GM21786 (cell line): Measurements from ENCODE around the gene CCNT2.
"Not testable (repeated sequence)": the region's sequence is repeated elsewhere in the genome, so short reads cannot be mapped to it uniquely, and the experiment has no call there.

Source experiments
- ATAC-seq: cut with Tn5 transposase; IDR thresholded peaks from one replicate; pipeline ENCODE4 v1.9.1; 2021; ENCODE audit not compliant: unreplicated experiment

The CCNT2 gene

DNA sequence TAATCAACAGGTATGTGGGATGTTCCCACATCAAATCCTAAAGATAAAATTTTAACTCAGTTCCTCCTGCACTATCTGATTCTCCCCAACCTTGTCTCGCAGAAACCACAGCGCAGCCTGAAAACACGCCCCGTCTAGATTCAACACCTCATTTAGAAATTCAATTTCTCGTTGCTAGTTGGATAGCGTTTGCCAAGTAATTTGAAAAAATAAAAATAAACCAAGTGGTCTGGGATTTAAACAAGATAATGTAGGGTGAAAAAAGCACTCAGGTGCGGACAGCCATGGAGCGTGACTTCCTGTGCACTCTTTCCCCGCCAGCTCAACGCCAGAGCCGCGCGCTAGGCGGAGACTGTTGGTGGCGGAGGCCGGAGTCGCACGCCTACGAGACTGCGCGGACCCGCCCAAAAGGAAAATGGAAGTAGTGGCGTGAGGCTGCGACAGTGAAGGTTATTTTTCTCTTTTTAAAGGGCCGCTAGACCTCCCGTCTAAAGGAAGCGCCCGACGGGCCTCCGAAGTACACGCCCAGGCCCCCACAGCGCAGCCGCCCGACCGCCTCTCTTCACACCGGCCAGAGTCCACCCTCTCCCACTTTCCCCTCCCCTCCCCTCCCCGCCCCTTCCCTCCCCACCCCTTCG, 615 bp upstream of the CCNT2 start:
- ATAC-seq: peak; percentile 78

DNA sequence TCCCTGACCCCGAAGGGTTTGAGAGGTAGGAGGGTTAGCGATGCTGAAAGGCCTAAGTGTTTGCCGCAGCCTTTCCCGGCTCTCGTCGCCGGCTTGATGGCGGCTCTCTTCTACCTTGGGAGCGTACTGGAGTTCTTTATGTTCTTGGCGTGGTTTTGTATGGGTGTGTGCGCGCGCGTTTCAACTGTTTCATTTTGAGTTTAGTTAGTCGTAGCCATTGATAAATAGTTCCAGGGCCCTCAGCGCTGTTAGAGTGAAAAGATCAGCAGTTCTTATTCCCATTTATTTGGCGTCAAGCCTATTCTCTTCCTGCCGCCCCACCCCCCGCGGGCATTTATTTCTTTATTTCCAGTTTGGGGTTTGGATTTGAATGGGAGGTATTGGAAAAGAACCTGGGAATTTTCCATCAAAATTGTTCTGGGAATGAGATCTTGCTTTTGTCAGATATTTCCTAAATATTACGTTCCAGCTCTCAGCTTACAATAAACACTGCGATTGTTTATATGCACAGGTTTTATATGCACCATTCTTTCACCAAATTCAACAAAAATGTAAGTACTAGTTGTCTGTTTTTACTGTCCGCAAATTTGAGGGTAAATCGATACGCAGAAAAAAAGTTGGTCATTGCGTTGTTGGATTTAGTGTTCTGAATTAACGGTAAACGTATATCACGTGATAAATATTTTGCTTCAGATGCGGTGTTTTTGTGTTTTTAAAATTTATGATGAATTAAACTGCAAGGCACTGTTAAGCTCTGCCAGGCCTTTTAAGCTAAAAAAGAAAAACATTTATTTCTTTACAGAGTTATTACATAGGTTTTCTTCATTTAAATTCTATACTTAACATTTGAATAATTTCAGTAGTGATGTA, 954 bp downstream of the CCNT2 start:
- no peak for ATAC-seq

DNA sequence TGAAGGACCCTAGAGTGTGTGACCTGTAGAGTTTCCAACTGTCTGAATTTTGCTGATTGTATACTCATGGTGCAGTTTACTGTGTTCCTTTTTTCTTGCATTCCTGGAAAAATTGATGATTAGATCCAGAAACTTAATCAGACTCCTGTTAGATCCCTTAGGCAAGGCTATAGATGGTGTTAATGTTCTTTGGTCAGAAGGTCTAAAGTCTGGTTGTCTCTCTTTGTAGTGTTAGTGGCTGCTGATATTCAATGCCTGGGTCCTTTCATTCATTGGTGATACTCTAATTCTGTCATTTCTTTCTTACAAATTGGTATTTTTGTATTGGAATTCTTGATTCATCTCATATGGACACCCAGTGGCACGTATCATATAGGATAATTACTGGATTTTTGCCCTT, 6.3 kb downstream of the CCNT2 start:
- ATAC-seq: no peak

DNA sequence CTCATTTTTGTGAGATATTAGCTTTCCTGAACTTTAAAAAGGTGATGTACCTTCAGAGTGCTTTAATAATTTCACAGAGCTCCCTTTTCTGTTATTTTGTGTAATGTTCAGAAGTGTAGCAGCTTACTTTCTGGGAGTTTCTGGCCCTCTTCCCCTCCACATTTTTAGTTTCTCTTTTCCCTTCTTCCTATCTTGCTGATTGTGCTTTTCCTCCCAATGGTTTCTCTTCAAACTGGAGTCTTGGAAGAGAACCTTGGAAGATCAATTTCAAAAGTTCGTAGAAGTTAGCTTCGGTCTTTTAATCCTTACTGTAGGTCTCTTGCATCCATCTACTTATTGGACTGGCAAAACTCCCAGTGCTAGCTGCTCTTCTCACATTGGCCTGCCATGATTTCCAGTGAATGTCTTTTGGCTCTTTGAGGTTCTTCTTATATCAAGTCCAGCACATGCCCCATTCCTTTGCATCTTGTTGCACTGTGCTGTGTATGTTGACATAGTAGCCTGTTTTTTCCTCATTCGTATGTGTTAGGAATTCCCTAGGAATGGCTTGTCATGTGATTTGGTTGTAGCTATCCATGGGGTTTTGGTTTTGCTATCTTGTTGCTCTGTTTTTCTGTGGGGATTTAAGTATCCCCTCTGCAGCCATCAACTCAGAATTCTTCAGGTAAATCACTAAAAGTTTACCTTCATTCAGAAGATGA, 7.8 kb downstream of the CCNT2 start:
- no peak for ATAC-seq

DNA sequence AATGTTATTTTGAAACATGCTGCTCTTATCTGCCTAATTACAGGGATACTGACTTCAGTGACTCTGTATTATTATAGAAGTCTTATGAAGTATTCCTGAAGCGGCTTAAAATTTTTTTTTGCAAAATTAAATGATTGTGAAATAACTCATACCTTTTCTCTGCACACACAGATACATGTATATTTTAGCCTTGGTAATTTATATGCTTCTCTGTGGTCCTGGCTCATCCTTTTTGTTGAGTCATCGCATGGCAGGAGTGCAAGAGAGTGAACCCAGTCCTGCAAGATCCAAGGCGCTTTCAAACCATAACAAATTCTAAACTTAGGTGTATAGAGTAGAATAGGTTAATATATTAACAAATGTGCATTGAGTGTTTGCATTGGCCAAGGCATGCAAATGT, 8.6 kb downstream of the CCNT2 start:
- ATAC-seq: no peak

DNA sequence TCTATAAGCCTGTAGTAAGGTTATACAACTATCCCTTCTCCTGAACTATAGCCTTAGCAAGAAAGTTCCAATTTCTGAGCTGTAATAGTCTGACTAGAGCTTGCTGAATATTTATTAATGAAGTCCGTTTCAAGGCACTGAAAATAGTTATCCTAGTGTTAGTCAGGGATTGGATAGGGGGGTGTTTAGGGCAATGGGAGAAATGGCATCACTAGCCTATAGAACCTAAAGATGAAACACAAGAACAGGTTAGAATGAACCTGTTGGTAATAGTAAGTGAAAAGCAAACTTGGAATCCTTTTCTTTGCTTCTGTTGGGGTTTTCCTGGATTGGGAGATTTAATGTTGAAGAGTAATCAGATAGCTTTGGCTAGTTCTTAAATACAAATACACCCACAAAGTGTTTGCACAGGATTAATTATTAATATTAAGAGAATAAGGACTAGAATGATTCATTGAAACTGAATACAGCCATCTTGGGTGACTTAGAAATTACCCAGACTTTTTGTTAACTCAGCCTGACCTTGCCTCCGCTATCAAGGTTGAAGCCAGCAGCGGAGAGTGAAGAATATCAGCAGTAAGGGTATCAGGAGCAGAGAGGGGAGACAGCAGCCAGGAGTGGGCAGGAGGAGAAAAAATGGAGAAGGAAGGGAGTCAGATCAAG, 14.4 kb downstream of the CCNT2 start:
- ATAC-seq: no peak

DNA sequence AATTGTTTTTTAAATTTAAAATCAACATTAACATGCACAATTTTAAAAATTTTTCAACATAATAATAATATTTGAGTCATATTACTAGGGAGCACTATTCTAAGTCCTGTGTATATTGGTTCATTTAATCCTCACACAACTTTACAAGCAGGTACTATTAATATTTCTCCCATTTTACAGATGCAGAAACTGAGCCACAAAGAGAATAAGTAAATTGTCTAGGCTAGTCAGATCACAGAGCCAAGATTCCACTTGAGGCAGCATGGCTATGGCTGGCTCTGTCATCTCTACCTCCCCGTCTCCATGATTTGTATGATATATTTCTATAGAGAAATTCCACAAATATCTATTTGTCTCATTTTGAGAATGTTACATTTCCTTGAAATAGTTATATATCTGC, 15.1 kb downstream of the CCNT2 start:
- no peak for ATAC-seq

DNA sequence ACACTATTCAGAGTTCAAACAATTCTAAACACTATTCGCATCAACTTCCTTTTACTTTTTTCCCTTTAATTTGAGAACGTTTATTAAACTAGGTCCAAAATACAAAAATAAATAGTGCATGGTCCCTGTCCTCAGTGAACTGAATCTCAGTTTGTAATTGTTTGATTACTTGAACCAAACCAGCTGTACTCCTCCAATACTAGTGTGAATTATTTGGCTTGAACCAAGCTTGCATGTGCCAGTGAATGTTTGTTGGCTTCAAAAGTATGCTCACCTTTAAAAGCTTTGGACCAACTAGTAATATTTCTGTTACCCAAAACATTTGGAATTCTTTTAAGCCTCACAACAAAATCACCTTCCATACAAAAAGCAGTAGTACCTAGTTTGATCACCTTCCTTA, 15.5 kb downstream of the CCNT2 start:
- ATAC-seq: no peak

DNA sequence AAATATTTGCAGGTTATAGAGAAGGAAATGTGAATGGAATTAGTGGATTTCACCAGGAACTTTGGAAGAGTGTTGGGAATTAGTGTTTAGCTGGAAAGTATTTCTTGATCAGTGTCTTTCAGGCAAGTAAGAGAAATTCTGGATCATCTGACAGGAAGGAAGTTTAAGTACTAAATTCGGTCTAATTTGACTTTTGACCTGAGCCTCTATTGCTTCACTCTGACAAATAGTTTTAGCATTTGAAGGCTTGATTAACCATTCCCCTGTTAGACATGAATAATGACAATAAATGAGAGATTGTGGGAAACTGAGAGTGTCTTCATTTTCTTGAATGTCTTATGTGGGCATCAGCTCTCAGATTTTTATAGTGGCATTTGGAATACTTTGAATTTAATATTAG, 16.0 kb downstream of the CCNT2 start:
- no peak for ATAC-seq

DNA sequence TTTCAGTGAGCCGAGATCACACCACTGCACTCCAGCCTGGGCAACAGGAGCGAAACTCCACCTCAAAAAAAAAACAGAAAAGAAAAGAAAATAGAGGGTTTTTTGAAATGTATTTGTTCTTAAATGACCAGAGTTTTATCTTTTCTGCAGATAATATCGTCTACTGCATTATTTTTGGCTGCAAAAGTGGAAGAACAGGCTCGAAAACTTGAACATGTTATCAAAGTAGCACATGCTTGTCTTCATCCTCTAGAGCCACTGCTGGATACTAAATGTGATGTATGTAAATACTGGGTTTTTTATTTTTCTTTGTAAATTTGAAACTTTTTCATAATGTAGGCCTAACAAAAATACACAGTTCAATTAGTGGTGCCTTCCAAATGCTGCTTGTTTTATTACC, 18.1 kb downstream of the CCNT2 start:
- ATAC-seq: no peak

DNA sequence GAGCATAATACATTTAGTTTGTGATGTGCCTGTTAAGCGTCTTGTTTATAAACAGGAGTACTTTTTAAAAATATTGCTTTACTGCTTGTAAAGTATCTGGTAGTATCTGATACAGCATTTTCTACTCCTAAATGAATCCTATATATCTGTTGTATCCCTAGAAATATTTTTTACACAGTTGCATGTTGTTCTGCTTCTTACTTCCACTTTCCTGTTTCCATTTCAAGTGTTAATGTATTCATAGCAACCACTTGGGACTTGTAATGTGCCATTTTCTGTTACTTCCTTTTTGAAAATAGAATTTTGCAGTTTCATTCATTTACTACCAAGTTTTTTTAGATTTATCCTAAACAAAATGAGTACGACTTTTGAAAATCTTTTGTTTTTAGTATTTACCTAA, 24.9 kb downstream of the CCNT2 start:
- peak; percentile 92 for ATAC-seq

DNA sequence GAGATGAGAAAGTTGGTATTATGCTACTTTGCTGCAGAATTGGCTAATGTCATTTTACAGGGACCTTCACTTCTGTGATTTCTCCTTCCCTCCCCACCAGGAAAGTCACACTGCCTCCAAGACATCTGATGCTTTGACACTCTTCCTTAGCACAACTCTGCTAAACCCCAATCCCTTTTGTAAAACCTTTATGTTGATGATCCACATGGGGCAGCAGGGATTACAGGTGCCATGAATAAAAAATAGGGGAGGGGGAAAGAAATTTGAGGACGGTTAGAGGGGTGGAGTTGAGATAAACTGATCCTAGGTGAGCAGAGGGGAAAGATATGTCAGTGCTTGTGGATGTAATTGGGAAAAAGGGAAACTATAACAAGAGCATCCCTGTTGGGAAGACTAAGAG, 26.4 kb downstream of the CCNT2 start:
- ATAC-seq: no peak

DNA sequence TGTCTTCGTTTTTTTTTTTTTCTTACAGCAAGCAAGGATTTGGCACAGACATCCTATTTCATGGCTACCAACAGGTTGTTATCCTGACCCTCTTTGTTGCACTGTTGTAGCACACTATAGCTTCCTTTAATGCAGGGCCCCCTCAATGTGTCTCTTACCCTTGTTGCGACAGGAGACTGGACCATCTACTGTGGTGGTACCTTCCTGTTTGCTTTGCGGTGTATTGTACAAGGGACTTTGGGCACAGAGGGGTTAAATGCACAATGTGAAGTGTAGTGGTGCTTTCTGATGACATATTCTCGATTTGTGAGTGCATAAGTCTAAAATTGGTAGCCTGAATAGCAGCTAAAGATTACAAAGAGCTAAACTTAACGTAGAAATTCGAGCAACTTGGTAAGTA, 27.5 kb downstream of the CCNT2 start:
- no peak for ATAC-seq

DNA sequence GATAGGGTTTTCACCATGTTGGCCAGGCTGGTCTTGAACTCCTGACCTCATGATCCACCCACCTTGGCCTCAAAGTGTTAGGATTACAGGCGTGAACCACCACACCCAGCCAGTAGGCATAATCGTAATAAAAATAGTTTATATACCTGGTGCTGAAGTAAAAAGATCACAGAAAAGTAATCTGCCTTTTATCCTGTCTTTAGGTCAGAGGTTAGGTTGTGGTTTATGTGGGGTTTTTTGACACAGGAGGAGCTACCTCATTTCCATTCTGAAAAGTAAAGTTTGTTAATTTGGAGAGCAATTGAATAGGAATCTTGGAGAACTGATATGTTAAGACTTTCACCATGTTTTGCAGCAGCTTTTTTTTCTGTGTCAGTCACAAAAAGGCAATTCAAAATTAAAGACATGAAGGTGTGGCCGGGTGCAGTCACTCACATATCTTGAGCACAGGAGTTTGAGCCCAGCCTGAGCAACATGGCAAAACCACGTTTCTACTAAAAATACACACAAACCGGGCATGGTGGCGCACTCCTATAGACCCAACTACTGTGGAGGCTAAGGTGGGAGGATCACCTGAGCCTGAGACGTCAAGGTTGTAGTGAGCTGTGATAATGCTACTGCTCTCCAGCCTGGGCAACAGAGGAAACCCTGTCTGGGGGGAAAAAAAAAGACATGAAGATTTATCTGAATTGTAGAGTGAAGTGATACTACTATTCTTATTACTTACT, 31.5 kb downstream of the CCNT2 start:
- no peak for ATAC-seq

DNA sequence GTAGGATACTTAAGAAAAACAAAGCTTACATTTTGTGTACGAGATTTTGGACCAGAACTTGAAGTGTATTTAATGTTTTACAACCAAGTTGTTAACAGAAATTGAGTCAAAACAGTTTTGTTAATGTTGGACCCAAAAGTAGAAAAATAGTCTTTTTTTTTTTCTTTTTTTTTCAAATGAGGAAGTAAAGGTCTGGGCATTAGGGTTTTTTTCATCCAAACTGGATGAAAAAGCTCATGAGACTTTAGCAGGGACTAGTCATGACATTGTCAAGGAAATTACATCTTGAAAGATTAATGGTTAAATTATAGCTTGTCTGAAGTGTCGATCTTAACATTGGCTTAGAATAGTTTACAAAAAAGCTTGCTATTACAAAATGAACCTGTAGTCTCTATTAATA, 32.3 kb downstream of the CCNT2 start:
- ATAC-seq: no peak

DNA sequence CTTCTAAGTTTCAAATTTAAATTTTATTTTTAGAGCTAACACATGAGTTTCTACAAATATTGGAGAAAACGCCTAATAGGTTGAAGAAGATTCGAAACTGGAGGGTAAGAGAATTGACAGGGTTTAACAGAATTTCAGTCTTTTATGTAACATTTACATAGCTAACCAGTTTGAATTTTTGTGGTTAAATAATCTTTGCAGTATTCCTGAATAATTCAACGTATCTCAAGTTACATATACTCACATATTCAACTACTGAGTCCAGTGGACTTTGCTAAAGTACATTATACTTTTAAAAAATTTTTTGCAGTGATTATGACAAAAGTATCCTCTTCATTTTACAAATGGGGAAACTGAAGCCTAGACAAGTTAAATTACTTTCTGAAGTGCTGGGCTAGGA, 34.0 kb downstream of the CCNT2 start:
- no peak for ATAC-seq

DNA sequence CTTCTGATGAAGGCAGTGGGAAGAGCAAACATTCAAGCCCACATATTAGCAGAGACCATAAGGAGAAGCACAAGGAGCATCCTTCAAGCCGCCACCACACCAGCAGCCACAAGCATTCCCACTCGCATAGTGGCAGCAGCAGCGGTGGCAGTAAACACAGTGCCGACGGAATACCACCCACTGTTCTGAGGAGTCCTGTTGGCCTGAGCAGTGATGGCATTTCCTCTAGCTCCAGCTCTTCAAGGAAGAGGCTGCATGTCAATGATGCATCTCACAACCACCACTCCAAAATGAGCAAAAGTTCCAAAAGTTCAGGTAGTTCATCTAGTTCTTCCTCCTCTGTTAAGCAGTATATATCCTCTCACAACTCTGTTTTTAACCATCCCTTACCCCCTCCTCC, 35.4 kb downstream of the CCNT2 start:
- no peak for ATAC-seq

DNA sequence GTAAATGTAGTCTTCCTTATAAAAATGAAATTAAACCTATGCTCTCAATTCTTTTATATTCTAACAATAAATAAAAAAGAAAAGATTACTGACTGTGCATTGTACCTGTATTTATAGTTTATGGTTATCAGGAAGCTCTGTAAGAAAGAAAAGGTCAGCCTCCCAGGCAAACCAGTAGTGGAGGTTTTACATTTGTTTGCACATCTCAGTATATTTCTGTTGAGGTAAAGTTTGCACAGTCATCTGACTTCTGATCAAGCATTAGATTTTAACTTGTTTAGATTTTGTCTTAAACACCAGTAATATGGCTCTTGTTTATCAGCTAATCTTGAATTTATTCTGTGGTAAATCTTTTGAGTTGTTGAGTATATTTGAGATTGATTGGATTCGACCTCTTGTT, 37.1 kb downstream of the CCNT2 start:
- no peak for ATAC-seq

DNA sequence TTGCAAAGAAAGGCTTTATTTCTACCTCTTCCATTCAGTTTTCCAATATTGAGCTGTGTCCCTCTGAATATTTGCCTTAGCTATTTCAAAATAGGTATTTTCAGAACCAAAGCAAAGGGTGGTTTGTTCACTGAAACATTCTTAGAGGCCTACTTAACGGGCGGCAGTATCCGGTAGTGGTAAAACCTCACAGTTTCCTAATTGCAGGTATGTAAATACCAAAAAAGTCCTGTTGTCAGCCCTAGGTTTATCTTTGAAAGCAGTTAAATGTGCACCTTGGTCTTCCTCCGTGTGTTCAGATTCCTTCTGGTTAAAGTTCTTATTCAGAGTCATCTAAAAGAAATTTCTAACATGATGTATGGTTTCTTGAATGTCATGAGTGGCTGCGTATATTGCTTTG, 38.9 kb downstream of the CCNT2 start:
- no peak for ATAC-seq

DNA sequence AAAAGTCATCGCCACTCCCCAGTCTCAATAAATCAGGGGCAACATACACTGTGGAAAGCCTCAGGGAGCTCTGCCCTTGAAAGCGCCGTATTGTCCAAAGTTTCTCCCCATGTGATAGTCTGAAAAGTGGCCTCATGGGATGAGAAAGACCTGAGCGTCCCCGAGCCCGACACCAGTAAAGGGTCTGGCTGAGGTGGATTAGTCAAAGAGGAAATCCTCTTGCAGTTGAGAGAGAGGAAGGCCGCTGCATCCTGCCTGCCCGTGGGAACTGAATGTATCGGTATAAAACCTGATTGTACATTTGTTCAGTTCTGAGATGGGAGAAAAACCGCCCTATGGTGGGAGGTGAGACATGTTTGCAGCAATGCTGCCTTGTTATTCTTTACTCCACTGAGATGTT, 48.5 kb downstream of the CCNT2 start:
- ATAC-seq: not testable (repeated sequence)
